GM18505 (cell line): Measurements from ENCODE around the gene TMEM201.

Source experiments
- ATAC-seq: cut with Tn5 transposase; IDR thresholded peaks from one replicate; pipeline ENCODE4 v1.9.1; 2021; ENCODE audit not compliant: unreplicated experiment
- POLR2A ChIP-seq: IDR thresholded peaks from 4 replicates; pipeline ENCODE4 v1.6.1; 2011; ENCODE audit warnings: borderline replicate concordance; ENCODE audit not compliant: insufficient read depth, insufficient read length; ENCODE audit errors: extremely low read depth

The TMEM201 gene

DNA sequence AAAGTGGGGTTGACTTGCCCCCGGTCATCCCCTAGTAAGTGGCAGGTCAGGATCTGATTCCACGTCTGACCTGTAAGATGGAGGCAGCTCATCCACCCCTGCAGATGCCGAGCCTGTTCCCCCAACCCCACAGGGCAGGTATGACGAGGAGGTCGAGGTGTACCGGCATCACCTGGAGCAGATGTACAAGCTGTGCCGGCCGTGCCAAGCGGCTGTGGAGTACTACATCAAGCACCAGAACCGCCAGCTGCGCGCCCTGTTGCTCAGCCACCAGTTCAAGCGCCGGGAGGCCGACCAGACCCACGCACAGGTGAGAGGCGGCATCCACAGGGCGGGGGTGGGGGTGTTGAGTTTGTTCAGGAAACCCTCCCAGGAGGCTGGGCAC lies 9.6 kb downstream of the TMEM201 start:
- ATAC-seq: no peak

DNA sequence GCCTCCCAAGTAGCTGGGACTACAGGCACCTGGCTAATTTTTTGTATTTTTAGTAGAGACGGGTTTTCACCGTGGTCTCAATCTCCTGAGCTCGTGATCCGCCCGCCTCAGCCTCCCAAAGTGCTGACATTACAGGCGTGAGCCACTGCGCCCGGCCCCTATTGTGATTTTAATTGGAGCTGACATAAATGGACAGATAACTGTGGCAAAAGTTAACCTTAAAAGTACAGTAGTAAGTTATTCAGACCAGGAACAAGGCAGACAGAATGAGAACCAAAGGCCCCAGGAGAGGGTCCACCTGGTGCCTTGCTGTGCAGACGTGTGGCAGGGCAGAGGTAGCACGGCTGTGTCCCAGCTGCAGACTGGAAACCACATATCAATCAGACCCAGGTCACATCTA lies 11.0 kb downstream of the TMEM201 start:
- no peak for ATAC-seq
- no peak for TF ChIP-seq POLR2A

More for the DNA sequence above, 9.6 kb downstream of the TMEM201 start:
- TF ChIP-seq POLR2A: no peak

DNA sequence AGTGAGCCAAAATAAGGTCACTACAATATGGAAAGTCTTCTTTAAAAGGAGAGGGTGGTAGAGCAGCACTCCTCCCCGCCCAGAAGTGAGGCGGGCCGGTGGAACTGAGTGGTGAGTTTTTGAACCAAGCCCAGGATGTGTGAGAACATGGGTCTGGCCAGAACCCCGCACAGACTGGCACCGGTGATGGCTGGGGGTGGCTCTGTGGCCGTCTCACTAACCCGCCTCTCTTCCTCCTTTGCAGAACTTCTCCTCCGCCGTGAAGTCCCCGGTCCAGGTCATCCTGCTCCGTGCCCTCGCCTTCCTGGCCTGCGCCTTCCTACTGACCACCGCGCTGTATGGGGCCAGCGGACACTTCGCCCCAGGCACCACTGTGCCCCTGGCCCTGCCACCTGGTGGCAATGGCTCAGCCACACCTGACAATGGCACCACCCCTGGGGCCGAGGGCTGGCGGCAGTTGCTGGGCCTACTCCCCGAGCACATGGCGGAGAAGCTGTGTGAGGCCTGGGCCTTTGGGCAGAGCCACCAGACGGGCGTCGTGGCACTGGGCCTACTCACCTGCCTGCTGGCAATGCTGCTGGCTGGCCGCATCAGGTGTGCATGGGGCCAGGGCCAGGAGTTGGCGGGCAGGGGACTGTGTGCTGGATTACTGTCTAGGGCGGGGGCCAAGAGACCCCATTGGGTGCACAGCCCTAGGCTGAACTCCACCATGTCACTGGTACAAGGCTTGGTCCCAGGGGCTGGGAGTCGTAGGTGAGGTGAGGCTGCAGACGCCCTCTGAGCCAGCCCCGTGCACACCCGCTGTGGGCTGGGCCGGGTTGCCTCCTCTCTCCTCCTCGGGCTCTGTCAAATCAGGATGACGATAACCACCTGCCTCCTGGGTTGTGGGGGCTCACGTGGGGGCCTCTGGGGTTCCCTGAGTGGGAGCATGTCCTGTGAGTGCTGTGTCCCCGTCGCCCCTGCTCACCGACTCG lies 12.4 kb downstream of the TMEM201 start:
- no peak for TF ChIP-seq POLR2A
- no peak for ATAC-seq

DNA sequence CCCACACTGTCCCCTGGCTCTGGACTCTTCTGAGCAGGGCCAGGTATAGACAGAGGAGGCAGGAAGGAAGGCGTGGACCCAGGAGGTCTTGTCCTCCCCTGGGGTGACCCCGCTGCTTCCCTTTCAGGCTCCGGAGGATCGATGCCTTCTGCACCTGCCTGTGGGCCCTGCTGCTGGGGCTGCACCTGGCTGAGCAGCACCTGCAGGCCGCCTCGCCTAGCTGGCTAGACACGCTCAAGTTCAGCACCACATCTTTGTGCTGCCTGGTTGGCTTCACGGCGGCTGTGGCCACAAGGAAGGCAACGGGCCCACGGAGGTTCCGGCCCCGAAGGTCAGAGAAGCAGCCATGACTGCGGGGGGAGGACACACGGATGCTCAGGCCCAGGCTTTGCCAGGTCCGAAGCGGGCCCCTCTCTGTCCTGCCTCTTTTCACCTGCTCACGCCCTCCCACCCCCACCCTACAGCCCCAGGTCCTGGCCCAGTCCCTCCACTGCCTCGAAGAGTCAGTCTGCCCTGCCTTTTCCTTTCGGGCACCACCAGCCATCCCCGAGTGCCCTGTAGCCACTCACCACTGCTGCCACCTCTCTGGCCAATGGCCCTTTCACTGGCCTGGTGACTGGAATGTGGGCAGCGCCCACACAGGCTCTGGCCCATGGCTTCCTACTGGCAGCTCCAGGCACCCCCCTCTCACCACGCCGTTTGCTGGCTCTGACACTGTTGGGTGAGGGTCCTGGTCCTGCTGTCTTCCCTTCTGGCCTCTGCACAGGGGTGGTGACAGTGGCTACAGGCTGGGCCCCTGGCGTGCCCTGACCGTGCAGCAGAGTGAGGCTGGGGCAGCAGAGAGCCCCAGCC lies 13.5 kb downstream of the TMEM201 start:
- ATAC-seq: no peak
- TF ChIP-seq POLR2A: no peak

DNA sequence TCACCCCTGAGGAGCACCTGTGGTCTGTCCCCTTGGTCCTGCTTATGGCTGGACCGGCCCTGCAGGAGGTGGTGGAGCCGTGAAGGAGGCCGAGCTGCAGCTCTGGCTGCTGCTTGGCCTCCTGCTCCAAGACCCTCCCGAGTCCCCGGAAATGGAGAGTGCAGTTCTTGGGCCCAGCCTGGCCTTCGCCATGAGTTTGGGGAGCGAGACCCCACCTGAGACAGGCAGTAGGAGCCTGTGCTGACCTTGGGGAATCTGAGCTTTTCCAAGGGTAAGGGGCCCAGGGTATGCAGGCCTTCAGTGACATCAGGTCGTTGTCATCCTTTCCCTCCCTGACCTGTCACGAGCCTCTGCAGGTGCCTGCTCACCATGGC lies 14.1 kb downstream of the TMEM201 start:
- ATAC-seq: no peak
- TF ChIP-seq POLR2A: no peak

DNA sequence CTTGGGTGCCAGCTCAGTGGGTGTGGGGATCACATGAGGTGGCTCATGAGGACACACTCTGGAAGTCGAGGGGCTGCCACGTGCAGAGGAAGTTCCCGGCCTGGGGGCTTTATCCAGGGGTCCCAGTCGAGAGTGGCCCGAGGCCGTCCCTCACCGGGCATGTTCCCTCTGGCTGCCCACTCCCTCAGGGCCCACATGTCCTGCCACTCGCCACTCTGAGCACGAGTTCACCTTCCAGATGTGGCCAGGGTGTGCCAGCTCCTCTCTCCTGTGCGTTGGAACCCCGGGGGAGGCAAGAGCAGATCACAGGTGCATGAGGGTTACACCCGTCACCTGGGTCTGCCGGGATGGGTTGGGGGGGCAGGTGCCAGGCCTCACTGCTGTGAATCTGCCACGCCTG lies 14.6 kb downstream of the TMEM201 start:
- no peak for TF ChIP-seq POLR2A
- ATAC-seq: no peak

DNA sequence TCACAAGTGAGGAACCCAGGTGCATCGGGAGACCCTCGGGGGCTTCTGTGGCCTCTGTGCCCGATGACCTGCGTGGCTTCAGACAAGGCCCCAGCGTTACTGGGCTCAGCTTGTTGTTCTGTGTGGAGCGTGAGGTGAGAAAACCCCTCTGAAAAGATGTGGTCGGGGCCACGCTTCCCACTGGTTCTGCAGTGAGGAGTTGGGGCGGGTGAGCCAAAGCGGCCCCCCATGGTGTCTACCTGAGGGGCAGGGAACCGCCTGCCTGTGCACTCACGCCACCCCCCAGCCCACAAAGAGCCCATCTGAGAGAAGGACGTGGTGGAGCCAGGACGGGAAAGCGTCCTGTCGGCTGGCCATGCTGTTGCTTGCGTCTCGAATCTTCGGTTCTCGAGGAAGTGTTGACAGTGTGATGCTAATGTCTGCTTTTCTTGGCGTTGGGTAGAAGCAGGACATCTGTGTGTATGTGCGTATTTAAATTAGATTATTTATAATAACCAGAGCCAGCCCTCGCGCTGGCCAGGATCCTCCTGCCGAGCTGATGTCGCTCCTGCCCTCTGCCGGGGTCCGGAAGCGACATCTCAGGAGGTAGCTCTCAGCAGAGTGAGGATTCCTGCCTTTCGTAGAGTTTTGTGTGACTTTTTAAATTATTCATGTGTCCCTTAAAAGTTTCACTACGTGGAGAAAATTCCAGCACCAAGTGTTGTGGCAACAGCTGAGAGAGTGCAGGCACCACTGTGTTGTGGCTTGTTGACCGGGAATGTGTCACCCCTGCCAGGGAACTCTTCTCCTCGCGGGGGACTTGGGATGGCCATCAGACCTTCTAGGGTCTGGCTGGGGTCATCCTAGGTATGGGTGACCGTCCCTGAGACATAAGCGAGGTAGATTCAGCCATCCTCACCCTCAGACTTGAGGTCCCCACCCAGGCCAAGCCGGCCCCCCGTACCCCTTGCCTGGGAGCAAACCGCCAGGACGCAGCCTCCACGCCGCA lies 15.3 kb downstream of the TMEM201 start:
- TF ChIP-seq POLR2A: no peak
- ATAC-seq: no peak

DNA sequence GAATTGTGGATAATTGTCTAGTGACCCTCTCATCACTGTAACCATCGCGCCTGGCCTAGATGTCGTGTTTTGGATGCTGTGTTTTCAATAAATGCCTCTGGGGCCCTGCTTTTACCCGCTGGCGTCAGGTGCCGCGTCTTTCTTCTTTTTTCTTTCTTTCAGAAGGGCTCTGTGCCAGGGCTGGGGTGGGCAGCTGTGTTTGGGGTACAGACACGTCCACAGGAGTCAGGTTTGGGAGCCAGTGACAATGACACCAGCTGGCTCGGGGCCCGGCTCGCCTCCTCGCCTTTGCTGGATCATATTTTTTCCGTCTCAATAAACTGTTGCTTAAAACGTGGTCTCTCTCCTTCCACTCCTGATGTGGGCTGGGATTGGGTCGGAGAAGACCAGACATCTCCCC lies 16.1 kb downstream of the TMEM201 start:
- ATAC-seq: no peak

DNA sequence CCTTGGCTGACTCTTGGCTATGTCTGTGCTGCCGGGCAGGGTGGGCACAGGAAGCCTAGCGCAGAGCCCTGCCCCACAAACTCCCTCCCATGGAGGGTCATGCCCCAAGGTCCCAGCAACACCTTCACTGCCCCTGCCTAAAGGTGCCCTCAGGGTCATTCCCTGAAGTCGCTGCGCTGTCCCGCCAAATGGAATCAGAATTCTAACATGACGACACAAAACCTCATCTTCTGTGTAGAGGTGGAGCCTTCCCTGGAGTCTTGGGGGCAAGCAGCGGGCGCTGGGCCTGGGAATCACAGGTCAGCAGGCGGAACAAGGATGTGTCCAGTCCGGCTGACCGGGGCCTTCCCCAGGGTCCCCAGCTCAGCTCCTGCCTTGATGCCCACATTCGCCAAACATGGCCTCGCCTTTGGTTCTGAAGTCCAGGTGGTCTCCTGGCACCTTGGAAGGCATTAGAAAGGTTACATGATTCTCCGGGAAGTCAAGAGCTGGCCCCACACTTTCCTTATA lies 17.3 kb downstream of the TMEM201 start:
- ATAC-seq: no peak
- no peak for TF ChIP-seq POLR2A

More for the DNA sequence above, 16.1 kb downstream of the TMEM201 start:
- no peak for TF ChIP-seq POLR2A

DNA sequence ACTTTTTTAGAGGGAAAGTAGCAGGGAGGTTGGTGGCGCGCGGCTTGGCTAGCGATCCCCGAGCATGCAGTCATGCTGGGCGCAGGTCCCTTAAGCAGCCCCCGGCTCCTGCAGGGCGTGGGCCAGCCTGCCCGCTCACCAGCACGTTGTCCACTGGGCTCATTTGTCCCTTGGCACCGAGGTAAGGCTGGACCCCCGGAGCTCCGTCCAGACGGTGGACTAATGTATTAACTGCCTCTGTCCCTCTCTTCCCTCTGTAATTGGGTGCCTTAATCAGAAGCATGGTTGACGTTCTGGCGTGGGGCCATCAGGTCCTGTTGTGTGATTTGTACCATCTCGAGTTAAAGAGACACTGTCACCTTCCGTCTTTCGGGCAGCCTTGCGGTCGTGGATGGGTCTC lies 17.7 kb downstream of the TMEM201 start:
- no peak for TF ChIP-seq POLR2A
- ATAC-seq: no peak

DNA sequence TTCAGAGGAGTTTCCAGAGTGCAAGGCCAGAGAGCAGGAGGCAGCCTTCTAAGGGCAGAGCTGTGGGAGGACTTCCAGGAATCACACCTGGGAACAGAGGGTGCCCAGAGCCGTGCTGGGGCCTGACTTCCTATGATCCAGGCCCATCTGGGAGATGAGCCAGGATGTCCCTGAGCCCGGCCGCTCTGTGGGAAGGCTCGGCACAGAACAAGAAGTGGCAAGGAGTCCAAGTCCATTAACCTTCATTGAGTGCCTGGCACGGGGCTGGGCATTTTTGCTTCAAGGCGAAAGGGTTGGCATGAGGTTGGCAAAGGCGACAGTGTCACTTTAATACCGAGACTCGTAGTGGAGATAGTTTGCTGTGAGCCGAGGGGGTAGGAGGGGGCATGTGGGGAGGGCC lies 18.2 kb downstream of the TMEM201 start:
- TF ChIP-seq POLR2A: no peak
- no peak for ATAC-seq

DNA sequence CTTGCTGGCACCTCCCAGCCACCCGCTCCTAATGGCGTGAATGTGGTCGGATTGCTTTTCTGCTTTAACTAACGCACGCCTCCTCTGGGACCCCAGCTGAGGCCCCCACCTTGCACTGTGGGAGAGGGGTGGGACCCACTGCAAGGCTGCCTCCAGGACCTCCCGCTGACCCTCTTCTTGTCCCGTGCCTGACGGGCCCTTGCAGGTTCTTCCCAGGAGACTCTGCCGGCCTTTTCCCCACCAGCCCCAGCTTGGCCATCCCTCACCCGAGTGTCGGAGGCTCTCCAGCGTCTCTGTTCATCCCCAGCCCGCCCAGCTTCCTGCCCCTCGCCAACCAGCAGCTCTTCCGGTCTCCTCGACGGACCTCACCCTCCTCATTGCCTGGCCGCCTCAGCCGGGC lies 18.6 kb downstream of the TMEM201 start:
- no peak for ATAC-seq

DNA sequence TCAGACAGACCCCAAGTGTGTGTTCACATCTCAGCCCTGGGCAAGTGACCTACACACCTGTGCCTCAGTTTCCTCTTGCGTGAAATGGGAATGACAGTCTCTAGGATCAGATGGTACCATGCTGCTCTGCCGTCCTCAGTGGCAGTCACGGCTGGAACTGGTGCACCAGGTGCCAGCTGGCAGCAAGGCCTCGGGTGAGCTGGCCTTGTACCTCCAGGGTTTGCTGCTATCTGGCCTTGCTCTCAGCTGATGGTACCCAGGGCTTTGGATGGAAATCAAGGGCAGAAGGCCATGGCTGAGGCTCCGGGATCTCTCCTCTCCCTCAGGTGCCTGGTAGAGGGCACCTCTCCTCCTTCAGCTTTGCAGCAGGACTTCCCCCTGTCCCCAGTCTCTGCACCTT lies 21.3 kb downstream of the TMEM201 start:
- no peak for TF ChIP-seq POLR2A
- no peak for ATAC-seq

More for the DNA sequence above, 18.6 kb downstream of the TMEM201 start:
- TF ChIP-seq POLR2A: no peak

DNA sequence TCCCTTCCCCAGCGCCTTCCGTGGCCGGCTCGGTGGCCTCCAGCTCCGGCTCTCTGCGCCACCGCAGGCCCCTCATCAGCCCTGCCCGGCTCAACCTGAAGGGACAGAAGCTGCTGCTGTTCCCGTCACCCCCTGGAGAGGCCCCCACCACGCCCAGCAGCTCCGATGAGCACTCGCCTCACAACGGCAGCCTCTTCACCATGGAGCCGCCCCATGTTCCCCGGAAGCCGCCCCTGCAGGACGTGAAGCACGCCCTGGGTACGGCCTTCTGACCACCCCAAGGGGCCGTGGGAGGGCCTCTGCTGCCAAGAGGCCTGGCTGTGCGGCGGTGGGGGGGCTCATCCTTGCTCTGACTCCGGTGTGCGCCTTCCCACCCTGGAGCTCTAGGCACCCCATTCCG lies 21.8 kb downstream of the TMEM201 start:
- ATAC-seq: no peak
- no peak for TF ChIP-seq POLR2A
